GM13976 (cell line): Measurements from ENCODE around the gene ABI3BP.

Source experiments
- DNase-seq: peaks from one replicate; pipeline ENCODE4 v3.0.0; 2012; ENCODE audit warnings: low spot score
- in situ Hi-C: fragments of 300-500 bp; cut with MboI; formaldehyde crosslinking; loops from one replicate; pipeline ENCODE4 v1.12.0; 2022; ENCODE audit warnings: low sequenced_read_pairs, mixed read lengths, inconsistent platforms; ENCODE audit not compliant: unreplicated experiment
- TF ChIP-seq, protein P1 (sequence below): IDR thresholded peaks from 2 replicates; pipeline ENCODE4 v1.5.1; 2012; ENCODE audit warnings: borderline replicate concordance, mild to moderate bottlenecking; ENCODE audit not compliant: insufficient read depth; ENCODE audit errors: extremely low read depth, missing control alignments, control extremely low read depth

Gene ABI3BP

DNA sequence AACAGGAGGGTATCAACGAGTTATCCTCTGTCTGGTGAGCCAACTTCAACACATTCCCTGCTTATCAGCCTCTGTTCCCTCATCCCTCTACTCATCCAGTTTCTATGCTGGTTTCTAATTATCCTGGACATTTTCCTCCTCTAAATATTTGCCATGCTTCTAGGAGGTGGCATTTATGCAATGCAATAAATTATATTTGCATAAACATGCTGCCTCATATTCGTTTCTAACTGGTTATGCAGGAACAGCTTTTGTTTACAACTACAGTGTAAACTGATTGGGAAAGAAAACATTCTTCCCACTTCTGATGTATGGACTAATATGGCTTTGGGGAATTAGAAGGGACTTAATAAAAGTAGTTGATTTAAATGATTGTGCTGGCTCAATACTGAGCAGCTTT, 161.6 kb downstream of the ABI3BP start:
- in situ Hi-C loops: no loop called here
- DNase-seq: no peak
- TF ChIP-seq, protein P1, sequence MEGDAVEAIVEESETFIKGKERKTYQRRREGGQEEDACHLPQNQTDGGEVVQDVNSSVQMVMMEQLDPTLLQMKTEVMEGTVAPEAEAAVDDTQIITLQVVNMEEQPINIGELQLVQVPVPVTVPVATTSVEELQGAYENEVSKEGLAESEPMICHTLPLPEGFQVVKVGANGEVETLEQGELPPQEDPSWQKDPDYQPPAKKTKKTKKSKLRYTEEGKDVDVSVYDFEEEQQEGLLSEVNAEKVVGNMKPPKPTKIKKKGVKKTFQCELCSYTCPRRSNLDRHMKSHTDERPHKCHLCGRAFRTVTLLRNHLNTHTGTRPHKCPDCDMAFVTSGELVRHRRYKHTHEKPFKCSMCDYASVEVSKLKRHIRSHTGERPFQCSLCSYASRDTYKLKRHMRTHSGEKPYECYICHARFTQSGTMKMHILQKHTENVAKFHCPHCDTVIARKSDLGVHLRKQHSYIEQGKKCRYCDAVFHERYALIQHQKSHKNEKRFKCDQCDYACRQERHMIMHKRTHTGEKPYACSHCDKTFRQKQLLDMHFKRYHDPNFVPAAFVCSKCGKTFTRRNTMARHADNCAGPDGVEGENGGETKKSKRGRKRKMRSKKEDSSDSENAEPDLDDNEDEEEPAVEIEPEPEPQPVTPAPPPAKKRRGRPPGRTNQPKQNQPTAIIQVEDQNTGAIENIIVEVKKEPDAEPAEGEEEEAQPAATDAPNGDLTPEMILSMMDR: no peak

DNA sequence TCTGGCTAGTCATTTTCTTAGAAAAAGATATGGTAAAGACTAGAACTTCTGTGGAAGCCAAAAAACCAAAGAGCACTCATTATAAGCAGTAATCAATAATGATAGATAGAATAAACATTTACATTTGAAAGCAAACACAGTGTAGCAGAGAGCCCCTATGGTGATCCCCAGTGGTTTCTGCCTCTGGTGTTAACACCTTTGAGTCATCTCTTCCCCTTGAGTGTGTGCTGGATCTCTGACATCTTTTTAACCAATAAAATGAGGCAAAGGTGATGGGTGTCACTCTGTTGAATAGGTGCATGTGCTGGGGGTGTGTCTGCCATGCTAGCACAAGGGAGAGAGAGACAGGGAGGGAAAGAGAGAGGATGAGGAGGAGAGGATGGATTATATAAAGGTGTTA, 162.3 kb downstream of the ABI3BP start:
- in situ Hi-C loops: no loop called here
- TF ChIP-seq, protein P1: no peak
- DNase-seq: no peak

DNA sequence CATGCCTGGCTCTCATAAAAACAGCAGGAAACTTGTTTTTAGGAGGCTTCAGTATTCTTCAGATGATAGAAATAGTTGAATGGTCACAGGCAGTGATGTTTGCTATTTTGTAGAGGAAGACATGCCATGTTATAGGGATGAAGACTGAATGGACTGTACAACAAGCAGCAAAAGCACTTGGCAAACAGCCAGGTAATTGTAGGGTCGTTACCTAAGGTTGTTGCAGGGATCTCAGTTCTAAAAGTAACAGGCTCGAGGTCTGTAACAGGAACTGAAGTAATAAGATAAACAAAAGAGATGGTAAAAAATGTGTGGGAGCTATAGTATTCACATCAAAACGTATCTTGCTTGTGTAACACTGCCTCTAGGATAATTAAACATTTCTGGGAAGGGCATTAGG, 167.6 kb downstream of the ABI3BP start:
- in situ Hi-C loops: no loop called here
- TF ChIP-seq, protein P1: no peak
- DNase-seq: no peak

DNA sequence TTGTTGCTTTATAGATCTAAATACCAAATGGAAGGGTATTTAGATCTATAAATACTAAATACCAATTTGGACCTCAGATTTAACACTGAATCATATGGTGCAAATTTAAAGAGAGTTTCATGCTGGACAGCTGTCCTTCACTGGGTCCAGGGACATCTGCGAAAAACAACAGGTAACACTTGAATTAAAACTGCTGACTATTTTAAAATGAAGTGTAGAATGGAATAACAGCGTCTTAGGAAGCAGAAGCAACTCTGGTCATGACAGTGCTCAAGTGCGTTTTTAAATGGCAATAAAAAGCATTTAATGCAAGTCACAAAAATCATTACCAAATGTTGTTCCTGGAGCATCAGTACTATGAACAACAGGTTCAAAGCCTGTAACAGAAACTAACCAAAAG, 177.6 kb downstream of the ABI3BP start:
- in situ Hi-C loops: no loop called here
- DNase-seq: no peak

DNA sequence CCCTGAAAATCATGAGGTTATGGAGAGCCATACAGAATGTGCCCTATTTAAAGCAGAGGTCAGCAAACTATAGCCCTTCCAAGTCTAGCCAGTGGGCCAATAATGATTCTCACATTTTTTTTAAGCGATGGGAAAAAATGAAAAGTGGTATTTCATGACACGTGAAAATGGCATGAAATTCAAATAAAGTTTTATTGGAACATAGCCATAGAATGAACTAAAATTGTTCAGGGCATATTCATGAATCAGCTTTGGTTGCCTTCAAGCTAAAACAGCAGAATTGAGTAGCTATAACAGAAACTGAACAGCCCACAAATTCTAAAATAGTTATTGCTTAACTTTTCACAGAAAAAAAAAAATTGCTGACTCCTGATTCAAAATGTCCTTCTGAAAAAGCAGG, 179.4 kb downstream of the ABI3BP start:
- TF ChIP-seq, protein P1: no peak
- DNase-seq: no peak
- in situ Hi-C loops: no loop called here

More for the DNA sequence above, 177.6 kb downstream of the ABI3BP start:
- TF ChIP-seq, protein P1: no peak

DNA sequence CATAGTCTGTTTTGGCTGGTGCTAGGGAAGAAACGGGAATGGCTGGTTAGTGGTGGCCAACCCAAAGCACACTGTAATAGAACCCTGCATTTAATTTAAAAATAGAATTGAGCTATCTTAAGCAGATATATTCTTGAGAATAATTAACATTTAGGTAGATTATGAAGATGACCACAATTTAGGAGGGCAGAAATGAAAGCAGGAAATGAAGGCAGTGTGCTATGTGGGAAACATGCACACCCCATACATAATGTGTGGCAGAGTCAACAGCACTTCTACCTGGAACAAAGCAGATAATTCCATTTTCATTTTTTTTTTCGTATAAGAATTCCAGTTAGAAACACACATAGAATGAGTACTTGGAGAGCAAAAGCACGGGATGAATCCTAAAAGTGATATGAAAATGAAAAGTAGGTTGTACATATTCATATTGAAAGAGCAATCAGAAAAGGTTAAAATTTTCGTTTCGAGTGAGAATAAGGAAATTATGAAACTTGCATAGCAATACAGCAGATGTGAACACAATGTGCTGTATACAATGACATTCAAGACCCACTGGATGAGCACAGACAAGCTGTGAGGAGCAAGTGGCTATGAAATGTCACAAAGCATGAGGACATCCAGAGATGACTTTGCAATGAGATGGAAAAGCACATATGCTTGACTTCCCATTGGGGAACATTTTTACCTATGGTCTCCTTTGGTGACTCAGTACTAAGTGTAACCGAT, 181.3 kb downstream of the ABI3BP start:
- in situ Hi-C loops: no loop called here
- TF ChIP-seq, protein P1: no peak
- no peak for DNase-seq

DNA sequence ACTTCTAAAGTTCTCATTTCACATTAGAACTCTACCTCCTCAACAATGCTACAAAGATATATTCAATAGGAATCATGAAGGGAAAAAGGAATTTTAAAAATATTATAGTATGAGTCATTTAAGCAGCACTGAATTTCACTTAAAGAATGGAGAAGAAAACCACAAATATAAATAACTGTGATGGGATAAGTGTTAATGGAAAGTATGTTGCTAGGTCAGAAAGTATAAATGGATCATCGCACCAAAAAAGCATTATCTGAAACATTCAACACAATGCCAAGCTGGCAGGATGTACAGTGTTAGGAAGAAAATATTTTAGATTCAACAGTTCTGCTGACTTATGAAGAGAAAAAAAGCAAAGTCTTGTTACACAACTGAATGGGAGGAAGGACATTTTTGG, 182.6 kb downstream of the ABI3BP start:
- in situ Hi-C loops: no loop called here
- TF ChIP-seq, protein P1: no peak
- no peak for DNase-seq
